Neuronal stem cell (in vitro differentiated cells): ENCODE data around the gene SAP30L.
A peak's percentile ranks its signal among the peaks of the same experiment; 100 is the strongest.

ENCODE experiments used
- DNase-seq: peaks from one replicate; pipeline ENCODE4 v3.0.0-alpha.2; 2013; ENCODE audit warnings: low spot score
- H2AFZ ChIP-seq: one replicate; pipeline ENCODE4 v1.6.1; 2013; ENCODE audit warnings: mild to moderate bottlenecking, low read length, inconsistent platforms
- H2AK5ac ChIP-seq: 2 replicates; pipeline ENCODE4 v1.6.1; 2013; ENCODE audit warnings: low read depth, mild to moderate bottlenecking, inconsistent platforms, low read length, moderate library complexity, mixed read lengths
- H2BK120ac ChIP-seq: 2 replicates; pipeline ENCODE4 v1.6.1; 2013; ENCODE audit warnings: low read depth, mild to moderate bottlenecking, inconsistent platforms, low read length, moderate library complexity, mixed read lengths
- H2BK12ac ChIP-seq: one replicate; pipeline ENCODE4 v1.6.1; 2013; ENCODE audit warnings: low read length, inconsistent platforms
- H2BK15ac ChIP-seq: 2 replicates; pipeline ENCODE4 v1.6.1; 2013; ENCODE audit warnings: mild to moderate bottlenecking, low read length, inconsistent platforms, mixed read lengths
- H2BK5ac ChIP-seq: one replicate; pipeline ENCODE4 v1.6.1; 2013; ENCODE audit warnings: inconsistent platforms, mild to moderate bottlenecking, low read length, moderate library complexity
- H3K14ac ChIP-seq: one replicate; pipeline ENCODE4 v1.6.1; 2013; ENCODE audit warnings: low read length, inconsistent platforms
- H3K18ac ChIP-seq: 2 replicates; pipeline ENCODE4 v1.6.1; 2013; ENCODE audit warnings: low read length, inconsistent platforms
- H3K23ac ChIP-seq: 2 replicates; pipeline ENCODE4 v1.6.1; 2013; ENCODE audit warnings: low read depth, mild to moderate bottlenecking, mixed read lengths, low read length, inconsistent platforms; ENCODE audit not compliant: poor library complexity
- H3K27ac ChIP-seq: replicated peaks from 3 replicates; pipeline ENCODE4 v1.5.1; 2013; ENCODE audit warnings: low read length, inconsistent platforms
- H3K27me3 ChIP-seq, 3 experiments: 2 replicates each; pipeline ENCODE4 v1.6.1; 2013; ENCODE audit warnings: low read length in 3 of 3, mild to moderate bottlenecking in 2 of 3, inconsistent platforms in 1 of 3, low read depth in 1 of 3, mixed read lengths in 1 of 3, moderate library complexity in 1 of 3; ENCODE audit not compliant: control insufficient read depth in 3 of 3, insufficient read depth in 3 of 3
- H3K36me3 ChIP-seq, 2 donors: replicated peaks in 1 of 2; 2 replicates each; pipeline ENCODE4 v1.6.1; 2013; ENCODE audit warnings: low read length in 2 of 2; ENCODE audit not compliant: control insufficient read depth in 2 of 2, insufficient read depth in 2 of 2
- H3K4ac ChIP-seq: 2 replicates; pipeline ENCODE4 v1.6.1; 2013; ENCODE audit warnings: inconsistent platforms, mild to moderate bottlenecking, low read length, moderate library complexity
- H3K4me1 ChIP-seq, 2 donors: 1 replicate in 1 of 2; 2 replicates in 1 of 2; pipeline ENCODE4 v1.6.1; 2013; ENCODE audit warnings: low read length in 2 of 2, low read depth in 1 of 2; ENCODE audit not compliant: control insufficient read depth in 2 of 2, insufficient read depth in 1 of 2
- H3K4me2 ChIP-seq: one replicate; pipeline ENCODE4 v1.6.1; 2013; ENCODE audit warnings: mild to moderate bottlenecking, low read length, inconsistent platforms; ENCODE audit not compliant: insufficient read depth, poor library complexity, severe bottlenecking
- H3K4me3 ChIP-seq, 2 donors: 2 replicates each; pipeline ENCODE4 v1.5.1; 2013; ENCODE audit warnings: low read length in 2 of 2, mild to moderate bottlenecking in 2 of 2, inconsistent platforms in 1 of 2, moderate library complexity in 1 of 2
- H3K79me1 ChIP-seq: one replicate; pipeline ENCODE4 v1.6.1; 2013; ENCODE audit warnings: low read depth, mild to moderate bottlenecking, inconsistent platforms, low read length, moderate library complexity
- H3K9ac ChIP-seq: one replicate; pipeline ENCODE4 v1.6.1; 2013; ENCODE audit warnings: mild to moderate bottlenecking, low read depth, low read length, inconsistent platforms; ENCODE audit not compliant: poor library complexity
- H3K9me3 ChIP-seq, 2 donors: replicated peaks in 1 of 2; 2 replicates each; pipeline versions ENCODE3 to v1.6.1; 2013; ENCODE audit warnings: low read length in 2 of 2, mild to moderate bottlenecking in 2 of 2, inconsistent platforms in 1 of 2, low read depth in 1 of 2, mixed read lengths in 1 of 2, moderate library complexity in 1 of 2; ENCODE audit not compliant: control insufficient read depth in 2 of 2, insufficient read depth in 1 of 2
- H4K8ac ChIP-seq: one replicate; pipeline ENCODE4 v1.6.1; 2013; ENCODE audit warnings: low read depth, mild to moderate bottlenecking, inconsistent platforms, low read length, moderate library complexity
- H4K91ac ChIP-seq: one replicate; pipeline ENCODE4 v1.6.1; 2013; ENCODE audit warnings: low read length, low read depth, mild to moderate bottlenecking, inconsistent platforms; ENCODE audit not compliant: poor library complexity
- WGBS, 2 donors: extraction: QIAGEN DNeasy Blood & Tissue Kit; methylation state at CpG; one replicate each; pipeline ENCODE4 v1.1.7; 2013; ENCODE audit warnings: missing lambda C conversion rate in 2 of 2, mixed read lengths in 1 of 2; ENCODE audit not compliant: insufficient read length in 2 of 2, insufficient replicate concordance in 1 of 2; ENCODE audit errors: extremely low coverage in 2 of 2; 5-methylcytosine and 5-hydroxymethylcytosine counted together

Gene SAP30L

DNA sequence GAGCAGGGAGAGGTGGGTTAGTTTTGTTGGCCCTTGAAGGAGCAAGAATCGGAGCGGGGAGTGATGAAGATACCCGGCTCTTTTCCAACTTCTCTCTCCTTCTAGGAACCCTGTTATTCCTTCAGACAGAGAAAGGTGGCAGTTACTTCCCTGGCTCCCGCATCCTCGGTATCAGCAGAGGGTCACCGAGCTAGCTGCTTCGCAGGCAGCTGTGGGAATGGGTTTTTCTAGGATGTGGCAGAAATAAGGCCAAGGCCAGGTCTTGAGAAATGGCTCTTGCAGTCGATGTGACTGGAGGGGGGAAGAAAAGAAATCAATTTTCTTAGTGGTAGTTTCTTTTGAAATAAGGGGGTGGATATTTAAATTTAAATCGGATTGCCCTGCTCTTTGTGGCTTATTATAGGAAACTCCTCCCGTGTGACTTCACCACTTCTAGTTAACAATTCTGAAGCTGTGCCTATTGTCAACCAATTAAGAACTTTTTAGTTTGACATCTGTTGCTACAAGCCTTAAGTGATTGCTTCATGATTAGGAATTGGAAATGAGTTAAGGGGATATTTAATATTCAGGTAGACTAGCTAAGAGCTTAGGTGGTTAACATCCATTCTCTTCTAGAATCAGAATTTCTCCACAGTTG, 1.4 kb downstream of the SAP30L start:
- Histone ChIP-seq H3K79me1 (peaks cover 3% of the 10 kb centered on the region), H2BK12ac (no peak overlapping the region), H3K36me3 (peaks cover 7 to 43% of the 10 kb centered on the region in 2 donors), H2BK120ac (no peak overlapping the region), H3K27ac (no peak overlapping the region), H3K9ac (no peak overlapping the region), H3K4me2 (peak overlapping the region; percentile 84), H3K4ac (no peak overlapping the region), H2AFZ (peak overlapping the region; percentile 99), H4K8ac (no peak overlapping the region), H3K18ac (no peak overlapping the region), H3K23ac (no peak overlapping the region), H3K27me3 (no peaks in the 10 kb centered on the region), H2BK15ac (no peak overlapping the region), H3K4me1 (peaks cover 5 to 15% of the 10 kb centered on the region in 2 donors), H3K9me3 (no peaks in the 10 kb centered on the region), H3K14ac (no peak overlapping the region), H2BK5ac (peak overlapping the region; percentile 57), H4K91ac (no peak overlapping the region), H2AK5ac (no peak overlapping the region), H3K4me3 (peak overlapping the region; percentile 74 to 86)
- DNase-seq: no peak
- no CpG with 5 or more reads among the region's 10 CpGs for WGBS, 2 donors

DNA sequence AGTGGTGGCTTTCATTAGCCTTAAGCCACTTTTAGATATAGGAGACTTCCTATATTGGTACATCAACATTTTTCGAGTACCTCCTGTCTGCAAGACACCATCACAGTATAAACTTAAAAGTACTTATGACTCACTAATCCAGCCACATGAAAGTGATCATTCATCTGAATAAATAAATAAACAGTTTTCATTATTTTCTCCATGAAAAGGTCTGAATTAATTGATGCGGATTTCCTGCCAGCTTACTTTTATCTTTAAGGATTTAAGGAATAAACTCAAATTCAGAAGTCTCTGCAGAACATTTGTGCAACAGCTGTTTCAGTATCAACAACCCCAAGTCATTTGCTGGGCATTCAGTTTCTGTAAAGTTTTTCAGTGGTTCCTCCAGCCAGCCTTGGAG, 4.0 kb downstream of the SAP30L start:
- no peak overlapping the region for H3K27ac ChIP-seq
- no peak overlapping the region for H3K23ac ChIP-seq
- no peak for DNase-seq
- peaks cover 11 to 60% of the 10 kb centered on the region in 2 donors for H3K36me3 ChIP-seq
- no peak overlapping the region for H2BK5ac ChIP-seq
- no peak overlapping the region for H4K91ac ChIP-seq
- no peak overlapping the region for H3K18ac ChIP-seq
- H2AFZ ChIP-seq: no peak overlapping the region
- H2AK5ac ChIP-seq: no peak overlapping the region
- H2BK120ac ChIP-seq: no peak overlapping the region
- no peak overlapping the region for H3K14ac ChIP-seq
- no CpG with 5 or more reads among the region's 2 CpGs for WGBS, 2 donors
- H3K4me3 ChIP-seq: no peak overlapping the region
- H3K4me2 ChIP-seq: no peak overlapping the region
- no peaks in the 10 kb centered on the region for H3K9me3 ChIP-seq
- no peak overlapping the region for H2BK15ac ChIP-seq
- H3K27me3 ChIP-seq: no peaks in the 10 kb centered on the region
- H3K4ac ChIP-seq: no peak overlapping the region
- H3K4me1 ChIP-seq: peaks cover 2 to 13% of the 10 kb centered on the region in 2 donors
- no peak overlapping the region for H2BK12ac ChIP-seq
- no peak overlapping the region for H4K8ac ChIP-seq
- no peak overlapping the region for H3K9ac ChIP-seq
- H3K79me1 ChIP-seq: peaks cover 2% of the 10 kb centered on the region

DNA sequence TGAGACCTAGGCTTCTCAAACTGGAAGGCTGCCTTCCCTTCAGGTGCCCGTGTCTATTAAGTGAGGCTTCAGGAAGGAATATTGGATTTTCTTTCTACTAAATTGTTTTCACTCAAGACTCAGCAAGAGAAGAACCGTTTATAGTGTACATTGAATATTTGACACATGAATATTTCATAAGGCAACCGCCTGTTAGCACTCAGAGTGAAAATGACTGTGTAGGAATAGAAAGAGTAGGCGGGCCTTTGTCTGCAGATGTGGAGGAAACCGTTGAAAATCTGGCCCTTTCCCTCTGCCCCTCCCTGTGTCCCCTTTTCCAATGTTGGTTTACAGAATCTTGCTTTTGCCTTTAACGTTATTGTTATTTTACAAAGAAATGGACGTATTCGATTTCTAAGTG, 6.2 kb downstream of the SAP30L start:
- H2BK5ac ChIP-seq: no peak overlapping the region
- no peaks in the 10 kb centered on the region for H3K79me1 ChIP-seq
- no peak overlapping the region for H2BK15ac ChIP-seq
- H3K36me3 ChIP-seq: peaks cover 19 to 82% of the 10 kb centered on the region in 2 donors
- no peak overlapping the region for H2AK5ac ChIP-seq
- H3K27me3 ChIP-seq: no peaks in the 10 kb centered on the region
- no peak overlapping the region for H3K4me3 ChIP-seq
- peaks cover 2 to 9% of the 10 kb centered on the region in 2 donors for H3K4me1 ChIP-seq
- H4K8ac ChIP-seq: no peak overlapping the region
- H2BK12ac ChIP-seq: no peak overlapping the region
- no peak overlapping the region for H3K4me2 ChIP-seq
- no peak overlapping the region for H3K27ac ChIP-seq
- H3K9ac ChIP-seq: no peak overlapping the region
- no peaks in the 10 kb centered on the region for H3K9me3 ChIP-seq
- no peak overlapping the region for H2AFZ ChIP-seq
- no peak overlapping the region for H3K4ac ChIP-seq
- H4K91ac ChIP-seq: no peak overlapping the region
- no peak overlapping the region for H2BK120ac ChIP-seq
- H3K18ac ChIP-seq: no peak overlapping the region
- DNase-seq: no peak
- no peak overlapping the region for H3K23ac ChIP-seq
- WGBS, 2 donors: no CpG with 5 or more reads among the region's 8 CpGs
- no peak overlapping the region for H3K14ac ChIP-seq

DNA sequence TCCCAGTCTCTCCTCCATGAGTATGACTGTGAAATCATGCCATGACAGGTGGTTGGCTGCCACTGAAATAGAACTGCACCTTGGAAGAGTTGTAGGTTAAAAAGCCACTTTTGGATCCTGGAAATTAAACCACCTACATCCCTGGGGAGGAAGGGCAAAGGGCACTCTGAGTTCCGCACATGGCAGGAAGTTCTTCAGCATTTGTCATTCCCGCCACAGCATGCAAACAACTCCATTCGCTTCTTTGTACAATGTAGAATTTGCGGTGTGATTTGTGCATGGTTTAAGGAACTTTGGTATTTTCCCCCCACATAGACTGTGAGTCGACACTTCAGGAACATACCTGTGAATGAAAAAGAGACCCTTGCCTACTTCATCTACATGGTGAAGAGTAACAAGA, 9.8 kb downstream of the SAP30L start:
- no CpG with 5 or more reads among the region's 5 CpGs for WGBS, 2 donors
- Histone ChIP-seq H2AFZ (no peak overlapping the region), H3K79me1 (no peaks in the 10 kb centered on the region), H3K14ac (no peak overlapping the region), H3K4me1 (peaks cover 0 to 3% of the 10 kb centered on the region in 2 donors), H3K23ac (no peak overlapping the region), H4K8ac (no peak overlapping the region), H3K4ac (no peak overlapping the region), H3K9ac (no peak overlapping the region), H4K91ac (no peak overlapping the region), H2BK120ac (no peak overlapping the region), H3K27ac (no peak overlapping the region), H3K4me2 (no peak overlapping the region), H3K18ac (no peak overlapping the region), H3K4me3 (no peak overlapping the region), H3K36me3 (peaks cover 22 to 88% of the 10 kb centered on the region in 2 donors), H2BK12ac (no peak overlapping the region), H2BK15ac (no peak overlapping the region), H3K9me3 (no peaks in the 10 kb centered on the region), H3K27me3 (no peaks in the 10 kb centered on the region), H2BK5ac (no peak overlapping the region), H2AK5ac (no peak overlapping the region)
- DNase-seq: no peak
